DMS153 treated with DMSO at 0.1 percent for 48 hours (cell line): ENCODE results near the gene CYP2W1.

ENCODE experiments used
- DNase-seq: peaks from one replicate; lab custom pipeline; 2025; ENCODE audit not compliant: unreplicated experiment; lab: John Stamatoyannopoulos, UW

The CYP2W1 gene

DNA sequence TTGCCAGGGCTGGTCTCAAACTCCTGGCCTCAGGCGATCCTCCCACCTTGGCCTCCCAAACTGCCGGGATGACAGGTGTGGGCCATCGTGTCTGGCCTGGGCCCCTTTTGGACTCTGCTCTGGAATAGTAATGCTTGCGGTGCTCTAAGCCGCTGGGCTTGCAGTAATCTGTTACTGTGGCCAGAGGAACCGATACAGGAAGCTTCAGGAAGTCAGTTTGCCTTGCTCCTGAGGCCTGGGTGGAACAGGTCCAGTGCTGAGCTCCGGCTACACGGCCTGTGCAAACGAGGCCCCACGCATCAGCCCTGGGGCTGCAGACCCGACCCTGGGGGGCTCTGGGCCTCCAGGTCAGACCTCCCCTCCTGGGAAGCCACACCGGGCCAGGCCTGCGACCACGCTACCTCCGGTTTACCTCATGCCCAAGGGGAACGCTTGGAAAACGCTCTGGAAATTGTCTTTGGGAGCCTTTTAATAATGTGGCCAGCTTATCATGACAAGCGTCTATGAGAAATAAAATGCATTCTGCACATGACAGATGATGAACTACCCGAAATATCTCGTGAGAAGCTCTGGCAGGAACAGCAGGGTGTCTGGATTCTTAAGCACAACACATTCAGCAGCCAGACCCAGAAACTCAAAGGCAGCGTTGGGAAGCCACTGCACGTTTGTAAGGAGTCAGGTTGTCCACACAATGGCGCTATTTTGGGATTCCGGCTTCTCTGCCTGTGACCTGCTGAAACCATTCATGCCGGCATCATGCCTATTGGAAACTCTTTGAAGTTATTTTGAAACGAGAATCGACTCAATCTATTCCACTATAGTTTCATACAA lies 18.4 kb upstream of the CYP2W1 start:
- DNase-seq = no peak

- DNase-seq = no peak
Observed at GRCh38 chr7:966291-967069, 16.5 kb upstream of the CYP2W1 start.

- no peak for DNase-seq
Observed at GRCh38 chr7:967361-968082, 15.5 kb upstream of the CYP2W1 start.

DNA sequence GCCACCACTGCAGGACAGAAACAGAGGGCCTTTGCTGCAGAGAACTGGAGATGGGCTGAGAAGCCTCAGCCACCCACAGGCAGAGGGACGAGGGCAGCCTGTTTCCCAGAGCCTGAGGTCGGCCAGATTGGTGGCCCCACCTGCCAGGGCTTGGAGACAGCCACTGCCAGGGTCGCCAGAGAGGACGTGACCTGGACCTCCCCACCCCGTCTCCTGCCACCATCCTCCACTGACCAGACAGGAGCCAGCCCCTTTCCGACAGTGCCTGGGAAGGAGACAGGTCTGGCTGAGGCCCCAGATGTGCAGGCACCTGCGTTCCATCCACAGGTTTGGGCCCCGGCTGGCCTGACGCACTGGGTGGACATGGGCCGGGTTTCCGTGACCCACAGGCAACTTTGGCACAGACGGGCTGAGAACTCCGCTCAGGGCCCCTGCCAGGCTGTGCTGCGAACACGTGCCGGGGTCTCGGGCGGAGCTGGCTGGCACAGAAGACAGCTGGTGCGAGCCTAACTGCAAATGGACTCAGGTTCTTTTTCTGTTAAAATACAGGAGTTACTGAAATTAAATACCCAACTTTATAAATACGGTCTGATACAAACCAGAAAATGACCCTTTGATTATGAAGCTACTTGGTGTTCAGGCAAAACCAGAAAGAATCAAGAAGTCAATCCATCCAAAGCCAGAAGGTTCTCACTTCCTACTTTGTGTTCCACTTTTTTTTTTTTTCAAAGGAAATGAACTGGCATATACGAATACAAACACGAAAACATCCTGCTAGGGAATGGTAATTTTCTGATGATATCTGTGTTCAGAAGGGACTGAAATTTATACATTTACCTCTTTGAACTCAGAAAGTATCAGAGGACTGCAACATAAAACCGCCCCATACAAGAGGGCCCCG lies 14.5 kb upstream of the CYP2W1 start:
- DNase-seq = no peak

- DNase-seq = no peak
Observed at GRCh38 chr7:969403-969802, 13.6 kb upstream of the CYP2W1 start.

DNA sequence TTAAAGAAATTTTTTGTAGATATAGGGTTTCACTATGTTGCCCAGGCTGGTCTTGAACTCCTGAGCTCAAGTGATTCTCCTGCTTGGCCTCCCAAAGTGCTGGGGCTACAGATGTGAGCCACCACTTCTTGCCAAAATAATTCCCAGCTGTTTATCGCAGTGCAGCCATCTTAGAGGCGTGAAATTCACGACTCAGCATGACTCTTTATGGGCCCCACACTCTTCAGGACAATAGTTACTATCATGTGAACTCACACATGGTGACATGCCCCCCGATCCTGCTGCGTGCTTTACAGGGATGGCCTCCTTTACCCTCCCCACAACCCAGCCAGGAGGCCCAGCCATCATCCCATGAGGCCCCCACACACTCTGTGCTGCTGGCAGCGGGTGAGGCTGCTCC lies 12.2 kb upstream of the CYP2W1 start:
- DNase-seq = no peak

DNA sequence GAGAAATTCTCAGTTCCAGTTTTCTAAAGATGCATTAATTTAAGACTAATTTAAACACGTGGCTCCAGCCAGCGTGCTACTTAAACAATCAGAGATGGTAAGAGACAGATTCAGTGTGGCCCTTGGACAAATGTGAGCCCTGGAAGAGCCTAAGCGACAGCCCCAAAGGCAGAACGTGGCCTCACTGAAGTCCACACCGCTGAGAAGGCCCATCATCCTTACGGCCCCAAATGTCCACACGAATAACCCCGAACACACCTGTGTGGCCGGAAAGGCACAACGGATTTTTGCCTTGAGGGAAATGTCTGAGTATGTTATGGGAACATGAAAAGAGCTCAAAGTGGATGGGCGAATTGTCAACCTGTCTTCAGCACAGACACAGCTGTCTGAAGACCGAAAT lies 10.9 kb upstream of the CYP2W1 start:
- DNase-seq = no peak

- no peak for DNase-seq
Observed at GRCh38 chr7:972676-973309, 10.2 kb upstream of the CYP2W1 start.

DNA sequence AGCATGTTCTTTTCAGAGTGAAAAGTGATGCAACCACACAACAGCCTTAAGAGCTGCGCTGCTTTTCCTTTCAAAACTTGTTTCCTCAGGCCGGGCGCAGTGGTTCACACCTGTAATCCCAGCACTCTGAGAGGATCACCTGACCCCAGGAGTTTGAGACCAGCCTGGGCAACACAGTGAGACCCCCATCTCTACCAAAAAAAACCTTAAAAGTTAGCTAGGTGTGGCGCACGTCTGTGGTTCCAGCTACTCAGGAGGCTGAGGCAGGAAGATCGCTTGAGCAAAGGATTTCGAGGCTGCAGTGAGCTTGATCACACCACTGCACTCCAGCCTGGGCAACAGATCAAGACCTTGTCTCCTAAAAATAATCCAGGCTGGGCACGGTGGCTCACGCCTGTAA lies 9.7 kb upstream of the CYP2W1 start:
- no peak for DNase-seq

DNA sequence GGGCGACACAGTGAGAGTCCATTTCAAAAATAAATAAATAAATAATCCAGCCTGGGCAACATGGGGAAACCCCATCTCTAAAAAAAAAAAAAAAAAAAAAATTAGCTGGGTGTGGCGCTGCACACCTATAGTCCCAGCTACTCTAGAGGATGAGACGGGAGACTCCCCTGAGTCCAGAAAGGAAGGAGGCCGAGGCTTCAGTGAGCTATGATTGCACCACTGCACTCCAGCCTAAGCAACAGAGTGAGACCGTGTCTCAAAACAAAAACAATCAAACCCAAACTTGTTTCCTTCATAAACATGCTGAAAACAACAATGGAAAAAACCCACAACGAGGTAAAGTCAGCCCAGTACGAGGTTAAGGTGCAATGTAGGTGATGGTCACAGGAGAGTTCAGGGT lies 8.8 kb upstream of the CYP2W1 start:
- no peak for DNase-seq

DNA sequence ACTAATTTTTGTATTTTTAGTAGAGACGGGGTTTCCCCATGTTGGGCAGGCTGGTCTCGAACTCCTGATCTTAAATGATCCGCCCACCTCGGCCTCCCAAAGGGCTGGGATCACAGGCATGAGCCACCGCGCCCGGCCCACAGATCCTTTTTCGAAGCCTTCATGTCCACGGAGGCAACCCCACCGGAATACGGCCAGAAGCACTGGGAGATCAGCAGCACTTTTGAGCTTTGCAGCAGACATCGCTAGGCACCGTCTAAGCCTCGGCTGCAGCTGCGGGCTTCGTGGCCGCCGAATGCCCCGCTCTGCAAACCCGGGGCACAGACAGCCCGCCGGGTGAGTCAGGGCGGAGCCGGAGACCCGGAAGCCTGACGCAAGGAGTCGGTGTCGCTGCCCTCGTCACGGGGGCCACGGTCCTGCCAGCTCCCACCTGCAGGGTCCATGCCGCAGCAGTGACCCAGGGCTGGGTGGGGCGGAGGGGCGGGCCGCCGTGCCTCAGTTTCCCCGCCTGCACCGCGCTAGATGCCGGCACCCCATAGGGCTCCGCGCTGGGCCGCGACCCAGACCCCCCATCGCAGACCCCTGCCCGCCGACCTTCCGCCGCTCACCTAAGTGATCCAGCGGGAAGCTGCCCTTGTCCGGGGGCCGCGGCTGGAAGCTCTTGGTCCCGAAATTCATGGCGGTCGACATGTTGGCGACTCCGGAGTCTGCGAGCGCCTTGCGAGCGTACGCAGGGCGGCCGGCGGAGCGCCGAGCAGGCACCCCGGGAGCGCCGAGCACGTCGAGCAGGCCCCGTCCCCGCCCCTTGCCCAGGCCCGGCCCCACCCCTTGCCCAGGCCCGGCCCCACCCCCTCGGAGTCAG lies 7.9 kb upstream of the CYP2W1 start, which contains the start of gene COX19:
Gene COX19 (minus strand): TSS at position 730 of the 862 bp plus-strand sequence. CDS start 40 bp downstream, at position 690.
- DNase-seq = peak; percentile 70

DNA sequence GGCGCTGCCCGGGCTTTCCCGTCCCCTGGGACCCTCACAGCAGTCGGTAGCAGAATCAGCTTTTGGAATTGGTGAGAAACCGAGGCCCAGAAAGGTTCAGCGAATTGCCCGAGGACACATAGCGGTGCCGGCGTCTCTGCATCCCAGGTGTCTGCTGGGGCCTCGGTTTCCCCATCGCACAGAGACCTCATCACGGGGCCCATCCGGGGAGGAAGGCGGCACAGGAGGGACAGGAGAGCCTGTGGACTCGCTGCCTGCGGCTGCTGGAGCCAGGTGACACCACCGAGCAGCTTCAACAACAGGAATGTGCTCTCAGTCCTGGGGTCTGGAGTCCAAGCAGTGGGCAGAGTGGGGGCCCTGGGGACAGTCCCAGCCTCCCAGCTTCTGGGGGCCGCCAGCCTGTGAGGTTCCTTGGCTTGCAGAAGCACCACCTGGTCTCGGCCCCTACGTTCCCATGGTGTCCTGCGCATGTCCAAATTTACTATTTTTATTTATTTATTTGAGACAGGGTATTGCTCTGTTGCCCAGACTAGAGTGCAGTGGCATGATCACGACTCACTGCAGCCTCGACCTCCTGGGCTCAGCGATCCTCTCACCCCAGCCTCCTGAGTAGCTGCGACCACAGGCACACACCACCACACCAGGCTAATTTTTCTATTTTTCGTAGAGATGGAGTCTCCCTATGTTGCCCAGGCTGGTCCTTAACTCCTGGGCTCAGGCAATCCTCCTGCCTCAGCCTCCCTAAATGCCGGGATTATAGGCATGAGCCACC lies 7.1 kb upstream of the CYP2W1 start:
- no peak for DNase-seq

DNA sequence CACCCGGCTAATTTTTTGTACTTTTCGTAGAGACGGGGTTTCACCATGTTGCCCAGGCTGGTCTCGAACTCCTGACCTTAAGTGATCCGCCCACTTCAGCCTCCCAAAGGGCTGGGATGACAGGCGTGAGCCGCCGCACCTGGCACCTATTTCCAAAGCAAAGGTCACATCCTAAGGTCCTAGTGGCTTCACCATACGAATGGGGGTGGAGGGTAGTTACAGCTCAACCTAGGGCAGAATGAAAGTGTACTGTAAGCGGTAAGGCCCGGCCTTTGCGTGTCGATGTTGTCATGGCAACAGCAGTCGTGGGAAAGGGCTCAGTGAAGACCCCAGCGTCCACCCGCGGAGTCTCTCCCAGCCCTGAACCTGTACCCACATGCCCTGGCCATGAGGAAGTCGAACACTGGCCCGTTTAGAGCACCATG lies 6.1 kb upstream of the CYP2W1 start:
- no peak for DNase-seq

GRCh38 chr7:977326-978048 lies 5.5 kb upstream of the CYP2W1 start:
- peak; percentile 43 for DNase-seq

GRCh38 chr7:978049-978346 lies 5.0 kb upstream of the CYP2W1 start:
- no peak for DNase-seq

- no peak for DNase-seq
Observed at GRCh38 chr7:978416-979091, 4.4 kb upstream of the CYP2W1 start.

- no peak for DNase-seq
Observed at GRCh38 chr7:979151-979550, 3.8 kb upstream of the CYP2W1 start.
